ENCODE measurements around the gene MXRA7.

DNA sequence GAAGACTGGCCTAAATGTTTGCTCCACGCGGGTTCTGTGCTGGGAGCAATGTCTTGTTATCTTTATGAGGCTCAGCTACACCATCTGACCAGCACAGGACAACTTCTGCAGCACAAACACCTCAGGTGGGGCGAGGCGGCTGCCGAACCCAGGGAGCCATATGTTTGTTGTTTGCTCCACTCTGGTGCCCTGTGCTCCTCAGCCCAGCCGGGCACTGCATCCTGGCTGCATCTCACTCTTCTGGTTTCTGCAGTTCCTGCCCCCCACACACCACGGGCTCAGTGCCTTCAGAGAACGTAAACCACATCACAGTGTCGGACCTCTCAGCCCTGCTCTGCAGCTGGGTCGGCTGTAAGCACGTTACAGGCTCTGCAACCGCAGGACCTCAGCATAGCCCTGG, 32.4 kb downstream of the MXRA7 start:
- TF ChIP-seq, protein P1, sequence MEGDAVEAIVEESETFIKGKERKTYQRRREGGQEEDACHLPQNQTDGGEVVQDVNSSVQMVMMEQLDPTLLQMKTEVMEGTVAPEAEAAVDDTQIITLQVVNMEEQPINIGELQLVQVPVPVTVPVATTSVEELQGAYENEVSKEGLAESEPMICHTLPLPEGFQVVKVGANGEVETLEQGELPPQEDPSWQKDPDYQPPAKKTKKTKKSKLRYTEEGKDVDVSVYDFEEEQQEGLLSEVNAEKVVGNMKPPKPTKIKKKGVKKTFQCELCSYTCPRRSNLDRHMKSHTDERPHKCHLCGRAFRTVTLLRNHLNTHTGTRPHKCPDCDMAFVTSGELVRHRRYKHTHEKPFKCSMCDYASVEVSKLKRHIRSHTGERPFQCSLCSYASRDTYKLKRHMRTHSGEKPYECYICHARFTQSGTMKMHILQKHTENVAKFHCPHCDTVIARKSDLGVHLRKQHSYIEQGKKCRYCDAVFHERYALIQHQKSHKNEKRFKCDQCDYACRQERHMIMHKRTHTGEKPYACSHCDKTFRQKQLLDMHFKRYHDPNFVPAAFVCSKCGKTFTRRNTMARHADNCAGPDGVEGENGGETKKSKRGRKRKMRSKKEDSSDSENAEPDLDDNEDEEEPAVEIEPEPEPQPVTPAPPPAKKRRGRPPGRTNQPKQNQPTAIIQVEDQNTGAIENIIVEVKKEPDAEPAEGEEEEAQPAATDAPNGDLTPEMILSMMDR (conservative IDR thresholded peaks at IDR 0.05; ENCODE audit: low read length) = no peak
- TF ChIP-seq EZH2phosphoT487 (IDR thresholded peaks at IDR 0.05; ENCODE audit: borderline replicate concordance, low read depth, low read length) = no peak

Measured in OCI-LY7 (cell line).